ENCODE data around the gene IL12A.

IL12A gene

DNA sequence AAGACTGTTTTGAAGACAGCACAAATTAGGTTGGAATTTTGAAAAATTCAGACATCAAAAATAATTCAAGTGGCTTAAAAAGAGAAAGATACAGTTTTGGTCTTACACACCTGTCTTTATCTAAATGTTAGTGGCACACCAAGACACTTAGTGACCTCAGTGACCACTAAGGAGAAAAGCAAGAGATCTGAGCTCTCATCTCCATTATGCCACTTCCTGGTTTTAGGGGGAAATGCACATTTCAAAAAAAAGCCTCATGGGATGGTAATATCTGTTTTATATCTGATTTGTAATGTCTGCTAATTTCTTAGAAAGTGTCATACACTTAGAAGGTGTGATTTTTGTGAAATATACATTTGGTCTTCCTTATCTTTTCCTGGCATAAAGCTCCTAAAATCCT is 16.4 kb downstream of the IL12A start:
- Histone ChIP-seq H3K9me3 (no peaks in the 10 kb centered on the region), H3K36me3 (no peaks in the 10 kb centered on the region), H3K4me3 (ENCODE audit: low read depth, low read length) (no peak overlapping the region), H3K27me3 (no peaks in the 10 kb centered on the region), H3K4me1 (peaks cover 10% of the 10 kb centered on the region)
- no peak for DNase-seq
- TF ChIP-seq, protein P1, sequence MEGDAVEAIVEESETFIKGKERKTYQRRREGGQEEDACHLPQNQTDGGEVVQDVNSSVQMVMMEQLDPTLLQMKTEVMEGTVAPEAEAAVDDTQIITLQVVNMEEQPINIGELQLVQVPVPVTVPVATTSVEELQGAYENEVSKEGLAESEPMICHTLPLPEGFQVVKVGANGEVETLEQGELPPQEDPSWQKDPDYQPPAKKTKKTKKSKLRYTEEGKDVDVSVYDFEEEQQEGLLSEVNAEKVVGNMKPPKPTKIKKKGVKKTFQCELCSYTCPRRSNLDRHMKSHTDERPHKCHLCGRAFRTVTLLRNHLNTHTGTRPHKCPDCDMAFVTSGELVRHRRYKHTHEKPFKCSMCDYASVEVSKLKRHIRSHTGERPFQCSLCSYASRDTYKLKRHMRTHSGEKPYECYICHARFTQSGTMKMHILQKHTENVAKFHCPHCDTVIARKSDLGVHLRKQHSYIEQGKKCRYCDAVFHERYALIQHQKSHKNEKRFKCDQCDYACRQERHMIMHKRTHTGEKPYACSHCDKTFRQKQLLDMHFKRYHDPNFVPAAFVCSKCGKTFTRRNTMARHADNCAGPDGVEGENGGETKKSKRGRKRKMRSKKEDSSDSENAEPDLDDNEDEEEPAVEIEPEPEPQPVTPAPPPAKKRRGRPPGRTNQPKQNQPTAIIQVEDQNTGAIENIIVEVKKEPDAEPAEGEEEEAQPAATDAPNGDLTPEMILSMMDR (IDR thresholded peaks at IDR 0.05; ENCODE audit: low read depth, low read length), result no peak

DNA sequence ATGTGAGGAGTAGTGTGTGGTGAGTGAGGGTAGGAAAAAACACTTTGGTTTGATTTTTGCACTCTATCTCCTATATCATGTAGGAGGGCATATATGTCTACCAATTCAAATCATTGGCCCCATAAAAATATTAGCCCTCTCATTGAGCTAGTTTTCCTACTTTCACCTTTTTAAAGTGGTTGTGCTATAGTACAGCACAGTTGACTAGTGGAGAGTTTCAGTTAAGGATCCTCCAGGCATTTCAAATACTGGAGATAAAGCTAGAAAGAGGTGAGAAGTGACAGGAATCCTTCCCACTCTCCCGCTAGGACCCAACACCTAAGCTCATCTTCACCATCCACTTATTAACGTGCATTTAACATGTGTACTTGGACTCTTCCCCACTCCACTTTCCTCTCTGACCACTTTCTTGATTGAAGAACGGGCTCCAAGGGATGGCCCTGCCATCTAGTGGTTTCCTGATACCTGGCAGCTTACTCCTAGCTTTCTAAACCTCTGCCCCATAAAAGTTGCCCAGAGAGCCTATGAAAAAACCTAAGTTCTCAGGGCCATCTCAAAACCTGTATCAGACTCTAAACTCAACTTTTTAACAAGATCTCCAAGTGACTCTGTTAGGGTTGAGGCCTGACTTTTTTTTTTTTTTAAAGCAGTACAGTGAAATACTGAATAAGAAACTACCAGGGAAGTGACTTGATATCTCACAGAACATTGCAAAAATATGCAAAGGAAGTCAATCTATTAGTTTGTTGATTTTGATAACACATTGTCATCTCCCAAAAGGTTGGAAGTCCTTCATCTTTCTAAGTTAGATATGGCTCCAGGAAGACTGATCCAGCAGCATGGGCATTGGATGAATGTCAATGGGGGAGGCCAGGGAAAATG is 17.9 kb downstream of the IL12A start:
- Histone ChIP-seq H3K9me3 (no peaks in the 10 kb centered on the region), H3K36me3 (no peaks in the 10 kb centered on the region), H3K4me1 (peaks cover 10% of the 10 kb centered on the region), H3K27me3 (no peaks in the 10 kb centered on the region), H3K4me3 (ENCODE audit: low read depth, low read length) (no peak overlapping the region)
- peak; percentile 61 for DNase-seq
- TF ChIP-seq, protein P1 (IDR thresholded peaks at IDR 0.05; ENCODE audit: low read depth, low read length), result peak; percentile 99

DNA sequence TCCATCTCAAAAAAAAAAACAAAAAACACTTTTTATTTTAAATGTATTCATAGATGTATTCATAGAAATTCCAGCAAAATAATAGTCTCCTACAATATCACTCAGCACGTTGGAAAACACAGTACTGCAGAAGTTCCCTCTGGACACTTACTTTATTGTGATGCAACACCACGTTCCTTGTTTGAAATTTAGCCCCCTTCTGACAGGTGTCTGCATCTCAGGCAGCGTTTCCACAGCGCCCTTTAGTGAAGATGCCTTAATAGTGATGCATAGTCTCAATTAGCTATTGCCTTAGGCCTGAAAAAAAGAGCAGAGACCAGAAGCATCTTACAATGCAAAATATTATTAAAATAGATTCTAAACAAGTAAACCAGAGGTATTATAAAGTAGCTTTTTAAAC is 20.3 kb downstream of the IL12A start:
- Histone ChIP-seq H3K27me3 (no peaks in the 10 kb centered on the region), H3K9me3 (no peaks in the 10 kb centered on the region), H3K4me3 (ENCODE audit: low read depth, low read length) (no peak overlapping the region), H3K4me1 (peaks cover 10% of the 10 kb centered on the region), H3K36me3 (no peaks in the 10 kb centered on the region)
- TF ChIP-seq, protein P1 (IDR thresholded peaks at IDR 0.05; ENCODE audit: low read depth, low read length), result no peak; the same call in 1 of the 2 replicates
- DNase-seq, result no peak

DNA sequence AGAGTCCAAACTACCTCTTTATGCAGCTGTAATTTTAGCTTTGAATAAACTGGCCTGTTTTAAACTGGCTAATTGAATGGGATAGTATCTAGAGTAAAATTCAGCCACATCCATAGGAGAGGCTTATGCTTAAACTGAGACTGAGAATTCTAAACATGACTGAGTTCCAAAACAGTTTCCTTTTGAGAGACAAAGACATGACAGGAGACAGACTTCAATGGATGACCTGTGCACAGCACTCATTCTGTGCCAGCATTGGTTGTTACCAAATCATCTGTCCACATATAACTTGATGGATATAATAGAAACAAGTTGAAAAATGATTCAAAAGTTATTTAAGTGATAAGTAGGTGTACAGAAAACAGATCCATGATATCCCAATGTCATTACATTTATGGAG is 20.9 kb downstream of the IL12A start:
- TF ChIP-seq, protein P1 (IDR thresholded peaks at IDR 0.05; ENCODE audit: low read depth, low read length), result no peak
- H3K9me3 ChIP-seq, result no peaks in the 10 kb centered on the region
- H3K4me1 ChIP-seq, result peaks cover 10% of the 10 kb centered on the region
- H3K4me3 ChIP-seq (ENCODE audit: low read depth, low read length), result no peak overlapping the region
- DNase-seq, result no peak
- no peaks in the 10 kb centered on the region for H3K36me3 ChIP-seq
- H3K27me3 ChIP-seq, result no peaks in the 10 kb centered on the region

DNA sequence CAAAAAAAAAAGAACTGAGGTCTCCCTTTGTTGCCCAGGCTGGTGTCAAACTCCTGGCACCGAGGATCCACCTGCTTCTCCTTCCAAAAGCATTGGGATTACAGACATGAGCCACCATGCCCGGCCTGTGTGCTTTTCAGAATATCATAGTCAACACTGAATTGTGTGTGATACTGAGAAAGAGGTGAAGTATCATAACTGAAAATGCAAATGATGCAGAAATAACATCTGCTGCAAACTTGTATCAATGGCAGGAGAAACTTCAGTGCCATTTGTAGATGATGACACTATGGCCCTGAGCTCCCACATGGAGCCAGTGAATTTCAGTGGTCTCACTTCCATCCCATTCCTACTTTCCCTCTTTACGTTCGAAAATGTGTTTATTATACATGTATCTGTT is 21.9 kb downstream of the IL12A start:
- TF ChIP-seq, protein P1 (IDR thresholded peaks at IDR 0.05; ENCODE audit: low read depth, low read length), result no peak
- Histone ChIP-seq H3K9me3 (no peaks in the 10 kb centered on the region), H3K4me1 (peaks cover 5% of the 10 kb centered on the region), H3K27me3 (no peaks in the 10 kb centered on the region), H3K36me3 (no peaks in the 10 kb centered on the region), H3K4me3 (ENCODE audit: low read depth, low read length) (no peak overlapping the region)
- no peak for DNase-seq

DNA sequence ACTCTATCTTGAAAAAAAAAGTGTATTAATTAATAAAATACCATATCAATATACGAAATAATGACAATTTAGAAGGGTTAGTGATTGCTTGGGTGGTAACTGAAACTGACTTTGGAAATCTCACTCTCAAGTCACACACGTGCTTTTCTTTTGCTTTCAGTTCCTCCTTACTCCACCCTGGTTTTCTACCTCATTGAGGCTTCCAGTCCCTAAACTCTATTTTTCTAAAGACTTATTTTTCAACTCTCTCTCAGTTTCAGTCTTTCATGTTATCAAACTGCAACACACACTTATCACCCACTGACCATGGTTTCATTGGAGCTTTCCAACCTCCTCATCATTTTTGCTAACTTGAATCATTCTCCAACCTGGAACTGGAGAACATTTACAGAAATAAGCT is 23.5 kb downstream of the IL12A start:
- TF ChIP-seq, protein P1 (IDR thresholded peaks at IDR 0.05; ENCODE audit: low read depth, low read length), result no peak
- no peaks in the 10 kb centered on the region for H3K36me3 ChIP-seq
- H3K27me3 ChIP-seq, result no peaks in the 10 kb centered on the region
- H3K4me1 ChIP-seq, result no peaks in the 10 kb centered on the region
- no peaks in the 10 kb centered on the region for H3K9me3 ChIP-seq
- no peak for DNase-seq
- no peak overlapping the region for H3K4me3 ChIP-seq (ENCODE audit: low read depth, low read length)
